BJ (cell line): ENCODE measurements around the gene MAP6. TPM values are rescaled to one million over a fixed set of nuclear protein-coding genes. Genes with fewer than 3 reads are reported as not detected.

Experiments
- CTCF ChIA-PET: fragments of 350-600 bp; formaldehyde crosslinking; extraction: SDS; loops from one replicate; lab custom pipeline; 2021; ENCODE audit warnings: antibody characterized with exemption, inconsistent platforms; lab: Yijun Ruan, JAX
- POLR2A ChIA-PET: fragments of 300-600 bp; sonication (Branson Sonifier 250); formaldehyde crosslinking; extraction: SDS; loops from one replicate; lab custom pipeline; 2021; ENCODE audit warnings: antibody characterized with exemption; lab: Charles Lee
- DNase-seq: peaks from one replicate; pipeline ENCODE4 v3.0.0-alpha.2; 2011; ENCODE audit warnings: low read depth
- H3K27me3 ChIP-seq: 2 replicates; pipeline ENCODE4 v1.6.0; 2011; ENCODE audit warnings: low read length; ENCODE audit not compliant: control insufficient read depth, insufficient read depth
- H3K36me3 ChIP-seq: 2 replicates; pipeline ENCODE4 v1.5.1; 2011; ENCODE audit warnings: low read length; ENCODE audit not compliant: control insufficient read depth, insufficient read depth
- H3K4me3 ChIP-seq: 2 replicates; pipeline ENCODE4 v1.5.1; 2011; ENCODE audit warnings: low read depth, mild to moderate bottlenecking, control low read depth, low read length
- CTCF ChIP-seq: IDR thresholded peaks from 2 replicates; pipeline ENCODE4 v1.5.1; 2011; ENCODE audit warnings: low read depth, mild to moderate bottlenecking, control low read depth, inconsistent platforms, low read length, moderate library complexity; ENCODE audit not compliant: insufficient read depth
- polyA plus RNA-seq: library from polyadenylated mRNA; depleted of rRNA; stranded (reverse); fragments of >200 nt; gene quantifications from 2 replicates; pipeline ENCODE4 v1.2.3, GENCODE V29; 2011

MAP6 gene
- polyA plus RNA-seq, 1 experiment, result 12.3 TPM

GRCh38 chr11:75567971-75568370 is 100.9 kb downstream of the MAP6 start:
- ChIA-PET POLR2A (no interaction called here), CTCF (interaction anchor here (1.1 to 9.8 kb wide), 5 partner anchors 8 to 138 kb away, joined by 3 to 74 read pairs (median 4); no protein-coding TSS in a partner anchor)
- H3K4me3 ChIP-seq, result no peak overlapping the region

GRCh38 chr11:75566763-75567279 is 102.0 kb downstream of the MAP6 start:
- TF ChIP-seq CTCF, result no peak
- POLR2A ChIA-PET, result interaction anchor here (4.0 kb wide), 1 partner anchor 13 kb away, joined by 26 read pairs; no protein-coding TSS in a partner anchor
- Histone ChIP-seq H3K4me3 (no peak overlapping the region), H3K36me3 (peaks cover 60% of the 10 kb centered on the region), H3K27me3 (no peaks in the 10 kb centered on the region)
- DNase-seq, result no peak
- CTCF ChIA-PET, result interaction anchor here (0.9 to 9.8 kb wide), 6 partner anchors 9 to 23 kb away, joined by 3 to 74 read pairs (median 10); no protein-coding TSS in a partner anchor

More at GRCh38 chr11:75567971-75568370, 100.9 kb downstream of the MAP6 start:
- TF ChIP-seq CTCF, result no peak
- no peaks in the 10 kb centered on the region for H3K27me3 ChIP-seq
- DNase-seq, result no peak
- peaks cover 71% of the 10 kb centered on the region for H3K36me3 ChIP-seq

- no peak for TF ChIP-seq CTCF
- H3K27me3 ChIP-seq, result no peaks in the 10 kb centered on the region
- H3K4me3 ChIP-seq, result peak overlapping the region; percentile 31
- DNase-seq, result no peak
- CTCF ChIA-PET, result interaction anchor here (0.9 to 9.8 kb wide), 5 partner anchors 10 to 178 kb away, joined by 3 to 74 read pairs (median 10); no protein-coding TSS in a partner anchor
- POLR2A ChIA-PET, result interaction anchor here (0.7 to 4.0 kb wide), 3 partner anchors 8 to 90 kb away, joined by 3 to 26 read pairs (median 5); no protein-coding TSS in a partner anchor
- peaks cover 54% of the 10 kb centered on the region for H3K36me3 ChIP-seq
These were observed 102.7 kb downstream of the MAP6 start for GRCh38 chr11:75565916-75566762.

GRCh38 chr11:75565221-75565814 is 103.5 kb downstream of the MAP6 start:
- no peak for TF ChIP-seq CTCF
- Histone ChIP-seq H3K36me3 (peaks cover 45% of the 10 kb centered on the region), H3K4me3 (peak overlapping the region; percentile 96), H3K27me3 (no peaks in the 10 kb centered on the region)
- DNase-seq, result peak; percentile 53
- CTCF ChIA-PET, result interaction anchor here (0.6 to 9.8 kb wide), 6 partner anchors 10 to 302 kb away, joined by 3 to 74 read pairs (median 6); no protein-coding TSS in a partner anchor
- POLR2A ChIA-PET, result interaction anchor here (0.5 to 4.0 kb wide), 4 partner anchors 9 to 198 kb away, joined by 5 to 26 read pairs (median 6); no protein-coding TSS in a partner anchor
